WTC11 (cell line): Measurements from ENCODE around the gene PDCL2. TPM values are rescaled to one million over a fixed set of nuclear protein-coding genes. Genes with fewer than 3 reads are reported as not detected.

ENCODE experiments used
- ATAC-seq: fragments of 200-7000 bp; cut with Tn5 transposase; 2 replicates; pipeline ENCODE4 v1.10.0; 2021; ENCODE audit warnings: mild to moderate bottlenecking, moderate library complexity
- CTCF ChIA-PET: fragments of 300-600 bp; sonication (Branson Sonifier 250); formaldehyde crosslinking; loops from one replicate; lab custom pipeline; 2021; ENCODE audit warnings: antibody characterized with exemption; lab: Charles Lee
- POLR2A ChIA-PET: fragments of 350-600 bp; sonication (Branson Sonifier 250); formaldehyde crosslinking; loops from one replicate; lab custom pipeline; 2021; ENCODE audit warnings: antibody characterized with exemption; lab: Charles Lee
- DNase-seq: peaks from one replicate; pipeline ENCODE4 v3.0.0; 2021; ENCODE audit warnings: low spot score
- H3K27ac Mint-ChIP-seq: 2 replicates; pipeline ENCODE4 v1.8.0; 2021; ENCODE audit warnings: mixed read lengths
- H3K27me3 Mint-ChIP-seq: 2 replicates; pipeline ENCODE4 v1.8.0; 2021; ENCODE audit warnings: low read depth, mild to moderate bottlenecking, moderate library complexity, mixed read lengths
- H3K36me3 Mint-ChIP-seq: 2 replicates; pipeline ENCODE4 v1.8.0; 2021; ENCODE audit warnings: mixed read lengths
- H3K4me1 Mint-ChIP-seq: 2 replicates; pipeline ENCODE4 v1.8.0; 2022; ENCODE audit warnings: mixed read lengths
- H3K4me3 Mint-ChIP-seq: 2 replicates; pipeline ENCODE4 v1.8.0; 2021; ENCODE audit warnings: mild to moderate bottlenecking, moderate library complexity, mixed read lengths
- H3K9me3 Mint-ChIP-seq: 2 replicates; pipeline ENCODE4 v1.8.0; 2021; ENCODE audit warnings: mixed read lengths
- E2F4 ChIP-seq: sonication (generic); formaldehyde crosslinking; IDR thresholded peaks from 2 replicates; pipeline ENCODE4 v1.8.1; 2022; ENCODE audit warnings: low read depth, mild to moderate bottlenecking, moderate library complexity, missing genetic modification reagents, borderline replicate concordance
- GABPB1 ChIP-seq: sonication (generic); formaldehyde crosslinking; IDR thresholded peaks from 2 replicates; pipeline ENCODE4 v1.8.1; 2023; ENCODE audit warnings: mild to moderate bottlenecking, missing genetic modification reagents
- HMGXB4 ChIP-seq: sonication (generic); formaldehyde crosslinking; IDR thresholded peaks from 2 replicates; pipeline ENCODE4 v1.8.1; 2023; ENCODE audit warnings: mild to moderate bottlenecking, moderate library complexity, missing genetic modification reagents
- IRF1 ChIP-seq: sonication (generic); formaldehyde crosslinking; IDR thresholded peaks from 2 replicates; pipeline ENCODE4 v1.8.0; 2023; ENCODE audit warnings: missing genetic modification reagents
- PREB ChIP-seq: sonication (generic); formaldehyde crosslinking; IDR thresholded peaks from 2 replicates; pipeline ENCODE4 v1.8.1; 2022; ENCODE audit warnings: mild to moderate bottlenecking, missing genetic modification reagents, moderate library complexity, borderline replicate concordance
- STAT6 ChIP-seq: sonication (generic); formaldehyde crosslinking; conservative IDR thresholded peaks from 2 replicates; pipeline ENCODE4 v1.8.1; 2023; ENCODE audit warnings: mild to moderate bottlenecking, low read depth, missing genetic modification reagents, moderate library complexity
- TCF7 ChIP-seq: sonication (generic); formaldehyde crosslinking; IDR thresholded peaks from 2 replicates; pipeline ENCODE4 v1.8.0; 2022; ENCODE audit warnings: mild to moderate bottlenecking, low read depth, missing genetic modification reagents, moderate library complexity
- TEAD1 ChIP-seq: sonication (generic); formaldehyde crosslinking; IDR thresholded peaks from 2 replicates; pipeline ENCODE4 v1.8.0; 2022; ENCODE audit warnings: mild to moderate bottlenecking, missing genetic modification reagents
- ZNF121 ChIP-seq: sonication (generic); formaldehyde crosslinking; IDR thresholded peaks from 2 replicates; pipeline ENCODE4 v1.8.0; 2023; ENCODE audit warnings: missing genetic modification reagents
- ZNF416 ChIP-seq: fragments of 250-450 bp; sonication (Bioruptor Pico); IDR thresholded peaks from 2 replicates; pipeline ENCODE4 v1.9.0; 2021; ENCODE audit warnings: mild to moderate bottlenecking, inconsistent platforms
- ZNF423 ChIP-seq: fragments of 250-450 bp; sonication (Bioruptor Pico); IDR thresholded peaks from 2 replicates; pipeline ENCODE4 v2.1.2; 2022; ENCODE audit warnings: mild to moderate bottlenecking, moderate library complexity
- ZNF532 ChIP-seq: fragments of 250-450 bp; sonication (Bioruptor Pico); IDR thresholded peaks from 2 replicates; pipeline ENCODE4 v1.9.0; 2021; ENCODE audit warnings: mild to moderate bottlenecking, borderline replicate concordance
- ZNF671 ChIP-seq: fragments of 250-450 bp; sonication (Bioruptor Pico); IDR thresholded peaks from 2 replicates; pipeline ENCODE4 v1.8.0; 2021; ENCODE audit warnings: mild to moderate bottlenecking
- total RNA-seq: library from RNA; stranded (reverse); gene quantifications from 3 replicates; pipeline ENCODE4 v1.2.3, GENCODE V29; 2021

PDCL2 gene
- total RNA-seq, 1 experiment from 2014 or later, result not detected

GRCh38 chr4:55571806-55572205, 20.2 kb downstream of the PDCL2 start (continued):
- TF ChIP-seq ZNF532 (CRISPR knock-in tag), result no peak
- no peak for TF ChIP-seq PREB
- TF ChIP-seq ZNF423 (CRISPR knock-in tag), result no peak
- TF ChIP-seq IRF1 (CRISPR knock-in tag), result no peak
- TF ChIP-seq TCF7, result no peak
- TF ChIP-seq ZNF416 (CRISPR knock-in tag), result no peak
- TF ChIP-seq TEAD1 (CRISPR knock-in tag), result no peak
- TF ChIP-seq, all 79 proteins: peak for 0

GRCh38 chr4:55568905-55569504, 23.0 kb downstream of the PDCL2 start:
- ATAC-seq, result no peak
- Mint-ChIP-seq H3K27me3 (no peaks in the 10 kb centered on the region), H3K4me1 (peaks cover 9% of the 10 kb centered on the region), H3K27ac (no peak overlapping the region), H3K36me3 (peaks cover 19% of the 10 kb centered on the region), H3K4me3 (no peak overlapping the region), H3K9me3 (peaks cover 20% of the 10 kb centered on the region)
- ChIA-PET CTCF (no interaction called here), POLR2A (no interaction called here)
- no peak for TF ChIP-seq STAT6 (CRISPR knock-in tag)
- no peak for TF ChIP-seq GABPB1
- TF ChIP-seq E2F4 (CRISPR knock-in tag), result no peak
- TF ChIP-seq ZNF671 (CRISPR knock-in tag), result no peak
- no peak for TF ChIP-seq ZNF121 (CRISPR knock-in tag)
- no peak for TF ChIP-seq HMGXB4 (CRISPR knock-in tag)
- DNase-seq, result no peak
